Left forelimb (tissue), 1 donor: ENCODE data around the gene TMEM117.
"Not testable (repeated sequence)": the region's sequence is repeated elsewhere in the genome, so short reads cannot be mapped to it uniquely, and the experiment has no call there.

Experiments
- DNase-seq: peaks from one replicate; pipeline ENCODE4 v3.0.0-alpha.2; 2018; ENCODE audit warnings: low spot score

TMEM117 gene

GRCh38 chr12:44224399-44225148 lies 388.7 kb downstream of the TMEM117 start:
- no peak for DNase-seq

GRCh38 chr12:44225149-44225510 lies 389.2 kb downstream of the TMEM117 start:
- DNase-seq: no peak

GRCh38 chr12:44227616-44228015 lies 391.7 kb downstream of the TMEM117 start:
- DNase-seq: no peak

GRCh38 chr12:44229846-44230245 lies 394.0 kb downstream of the TMEM117 start:
- no peak for DNase-seq

GRCh38 chr12:44235674-44236073 lies 399.8 kb downstream of the TMEM117 start:
- DNase-seq: no peak

- no peak for DNase-seq
Measured at GRCh38 chr12:44240186-44240585, 404.3 kb downstream of the TMEM117 start.

GRCh38 chr12:44245932-44246331 lies 410.1 kb downstream of the TMEM117 start:
- no peak for DNase-seq

GRCh38 chr12:44246482-44247105 lies 410.7 kb downstream of the TMEM117 start:
- DNase-seq: no peak

- no peak for DNase-seq
Measured at GRCh38 chr12:44247588-44247987, 411.7 kb downstream of the TMEM117 start.

GRCh38 chr12:44248436-44248835 lies 412.6 kb downstream of the TMEM117 start:
- DNase-seq: no peak

- not testable (repeated sequence) for DNase-seq
Measured at GRCh38 chr12:44250440-44250839, 414.6 kb downstream of the TMEM117 start.

GRCh38 chr12:44253338-44253856 lies 417.5 kb downstream of the TMEM117 start:
- no peak for DNase-seq

- no peak for DNase-seq
Measured at GRCh38 chr12:44258246-44258645, 422.4 kb downstream of the TMEM117 start.

GRCh38 chr12:44259890-44260289 lies 424.0 kb downstream of the TMEM117 start:
- DNase-seq: no peak

- no peak for DNase-seq
Measured at GRCh38 chr12:44260581-44260980, 424.7 kb downstream of the TMEM117 start.

- no peak for DNase-seq
Measured at GRCh38 chr12:44285321-44285960, 449.6 kb downstream of the TMEM117 start.

GRCh38 chr12:44286336-44286735 lies 450.5 kb downstream of the TMEM117 start:
- DNase-seq: no peak

- no peak for DNase-seq
Measured at GRCh38 chr12:44286821-44287505, 451.1 kb downstream of the TMEM117 start.

GRCh38 chr12:44287545-44287944 lies 451.7 kb downstream of the TMEM117 start:
- DNase-seq: no peak

- DNase-seq: no peak
Measured at GRCh38 chr12:44294649-44295048, 458.8 kb downstream of the TMEM117 start.

GRCh38 chr12:44295958-44296623 lies 460.2 kb downstream of the TMEM117 start:
- DNase-seq: no peak
